Medulla oblongata (tissue), 1 donor: ENCODE measurements around the gene GPC3.

Source experiments
- DNase-seq: peaks from one replicate; pipeline ENCODE4 v3.0.0-alpha.2; 2015; ENCODE audit errors: extremely low spot score

GPC3 gene

DNA sequence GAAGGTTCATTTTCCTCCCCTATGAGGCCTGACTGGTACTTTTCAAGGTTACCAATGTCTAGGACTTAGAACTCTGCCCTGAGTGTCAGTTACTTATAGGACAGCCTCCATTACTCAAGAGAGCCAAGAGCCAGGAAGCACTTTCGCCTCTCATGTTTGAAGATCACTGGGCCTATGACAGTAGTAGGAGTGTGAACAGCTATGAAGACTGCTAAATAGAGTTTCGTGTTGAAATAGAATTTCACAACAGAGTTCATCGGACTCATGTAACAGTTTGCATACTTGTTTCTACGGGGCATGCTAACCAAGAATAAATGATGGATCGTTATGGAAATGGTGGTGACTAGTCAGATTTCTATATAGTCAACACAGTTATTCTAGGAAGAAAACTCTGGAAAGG is 472.3 kb downstream of the GPC3 start:
- no peak for DNase-seq

GRCh38 chrX:133511041-133511440 is 474.4 kb downstream of the GPC3 start:
- DNase-seq: no peak

DNA sequence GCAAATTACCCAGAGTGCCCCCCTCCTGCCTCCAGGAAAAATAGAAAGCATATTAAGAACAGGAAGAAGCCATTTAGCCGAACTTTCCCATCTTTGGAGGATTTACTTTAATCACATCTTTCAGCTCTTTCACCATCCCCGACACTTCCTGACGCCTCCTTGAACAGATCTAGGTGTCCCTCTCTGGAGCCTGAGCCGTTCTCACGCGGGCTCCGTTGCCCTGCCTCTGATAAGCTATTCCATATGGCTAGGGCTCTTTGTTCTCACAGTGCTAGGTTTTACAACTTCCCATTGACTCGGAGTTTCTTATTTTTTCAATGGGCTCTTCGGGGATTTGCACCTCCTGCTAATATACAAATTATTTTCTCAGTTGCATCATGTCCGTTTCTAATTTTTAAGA is 488.0 kb downstream of the GPC3 start:
- DNase-seq: no peak

GRCh38 chrX:133495464-133496391 is 489.7 kb downstream of the GPC3 start:
- peak; percentile 45 for DNase-seq

GRCh38 chrX:133493366-133493765 is 492.0 kb downstream of the GPC3 start:
- no peak for DNase-seq

DNA sequence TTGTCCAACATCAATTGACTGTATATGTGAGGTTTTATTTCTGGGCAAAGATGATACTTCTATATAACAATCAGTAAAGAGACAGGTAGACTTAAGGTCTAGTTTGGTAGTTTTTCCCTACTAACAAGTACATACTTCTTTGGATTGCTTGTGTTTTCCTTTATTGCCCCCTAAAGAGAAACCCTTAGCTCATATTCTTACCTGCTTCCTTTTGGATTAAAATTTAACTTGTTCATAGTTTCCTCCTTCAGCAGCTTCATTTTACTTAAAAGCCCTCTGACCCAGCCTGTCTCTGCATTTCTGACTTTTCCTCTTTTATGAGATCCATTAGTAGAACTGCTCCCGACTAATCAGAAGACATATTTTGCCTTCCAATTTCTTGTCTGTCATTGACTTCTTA is 494.4 kb downstream of the GPC3 start:
- DNase-seq: no peak
